ENCODE data around the gene KCTD17. TPM values are rescaled to one million over a fixed set of nuclear protein-coding genes. Genes with fewer than 3 reads are reported as not detected.
A peak's percentile ranks its signal among the peaks of the same experiment; 100 is the strongest.

KCTD17 gene
- total RNA-seq, result 10 to 100 TPM; 19.8 to 44.5 (median 24.9) TPM
- 10 to 100 TPM; 10.3 to 10.8 TPM for polyA plus RNA-seq
- total RNA-seq, result 8.9 reads per million, percentile 33 among the genes with 10 or more reads in this experiment

GRCh38 chr22:37051391-37052385 is at the start of gene KCTD17:
KCTD17 (plus strand) TSS chr22:37051742; CDS start chr22:37051761, 19 bp downstream.
- peak; percentile 50 to 87 (median 67) for DNase-seq
- intact Hi-C loops (cut with micrococcal nuclease), result loop anchor here (1.0 to 2.0 kb wide), 4 partner anchors 71 to 522 kb away; partner anchors contain the start of genes EIF3D (in 2 of the 2) and IFT27 (in 1 of the 2)
- H3K4me1 Mint-ChIP-seq, result peaks cover 5 to 15% (median 14%) of the 10 kb centered on the region in 7 donors

GRCh38 chr22:37001826-37002225 is 49.7 kb upstream of the KCTD17 start:
- ATAC-seq (no peak), DNase-seq (no peak)
- intact Hi-C loops (cut with micrococcal nuclease), result no loop called here
- ChIA-PET POLR2A (no interaction called here), CTCF (no interaction called here)
- Mint-ChIP-seq H3K9me3 (peaks cover 0 to 4% (median 0%) of the 10 kb centered on the region in 11 donors), H3K4me3 (no peak overlapping the region), H3K36me3 (peaks cover 0 to 2% (median 0%) of the 10 kb centered on the region in 5 donors), H3K27me3 (peaks cover 5 to 32% (median 18%) of the 10 kb centered on the region in 5 donors), H3K4me1 (peaks cover 0 to 2% (median 0%) of the 10 kb centered on the region in 7 donors), H3K27ac (no peak overlapping the region)
- H3K9me3 ChIP-seq (ENCODE audit: control insufficient read depth in 2 of 3, low read length in 3 of 3), result no peaks in the 10 kb centered on the region
- H3K36me3 ChIP-seq (ENCODE audit: control insufficient read depth in 2 of 3, insufficient read depth in 3 of 3, low read length in 3 of 3), result no peaks in the 10 kb centered on the region
- H3K4me3 ChIP-seq (ENCODE audit: low read length), result no peak overlapping the region
- no peaks in the 10 kb centered on the region for H3K27me3 ChIP-seq (ENCODE audit: control insufficient read depth in 2 of 2, insufficient read depth in 2 of 2, low read length in 2 of 2)
- no peaks in the 10 kb centered on the region for H3K4me1 ChIP-seq (ENCODE audit: control insufficient read depth in 2 of 2, insufficient read depth in 2 of 2, low read length in 2 of 2)
- no peak overlapping the region for H3K27ac ChIP-seq (ENCODE audit: low read depth, low read length)

More at GRCh38 chr22:37051391-37052385, at the start of gene KCTD17:
- Histone ChIP-seq H3K27me3 (ENCODE audit: control insufficient read depth in 2 of 2, insufficient read depth in 2 of 2, low read length in 2 of 2) (no peaks in the 10 kb centered on the region), H3K4me1 (ENCODE audit: control insufficient read depth in 2 of 2, insufficient read depth in 2 of 2, low read length in 2 of 2) (peaks cover 0 to 7% of the 10 kb centered on the region in 2 donors), H3K36me3 (ENCODE audit: control insufficient read depth in 2 of 3, insufficient read depth in 3 of 3, low read length in 3 of 3) (peaks cover 0 to 22% (median 0%) of the 10 kb centered on the region in 3 experiments), H3K27ac (ENCODE audit: low read depth, low read length) (peak within 1 kb of the TSS; percentile 72), H3K4me3 (ENCODE audit: low read length) (peak within 1 kb of the TSS; percentile 74), H3K9me3 (ENCODE audit: control insufficient read depth in 2 of 3, low read length in 3 of 3) (no peaks in the 10 kb centered on the region)
- CTCF ChIA-PET, result interaction anchor here (1.0 kb wide), 1 partner anchor 36 kb away, joined by 3 read pairs; no protein-coding TSS in a partner anchor
- Mint-ChIP-seq H3K36me3 (peaks cover 0 to 15% (median 0%) of the 10 kb centered on the region in 5 donors), H3K27me3 (no peaks in the 10 kb centered on the region), H3K27ac (peak within 1 kb of the TSS in 8 of 9 donors; percentile 40 to 89 (median 80)), H3K4me3 (peak within 1 kb of the TSS; percentile 73 to 94 (median 86)), H3K9me3 (no peaks in the 10 kb centered on the region)
- POLR2A ChIA-PET, result interaction anchor here (0.6 to 1.0 kb wide), 4 partner anchors 28 to 275 kb away, joined by 3 to 5 read pairs (median 4); partner anchors contain the start of gene IFT27
- ATAC-seq, result peak; percentile 99

GRCh38 chr22:37002633-37003032 is 48.9 kb upstream of the KCTD17 start:
- POLR2A ChIA-PET, result no interaction called here
- Mint-ChIP-seq H3K27ac (no peak overlapping the region), H3K36me3 (peaks cover 0 to 3% (median 0%) of the 10 kb centered on the region in 5 donors), H3K4me1 (peaks cover 0 to 2% (median 0%) of the 10 kb centered on the region in 7 donors), H3K4me3 (no peak overlapping the region), H3K9me3 (peaks cover 0 to 4% (median 0%) of the 10 kb centered on the region in 11 donors), H3K27me3 (peaks cover 5 to 33% (median 18%) of the 10 kb centered on the region in 5 donors)
- intact Hi-C loops (cut with micrococcal nuclease), result no loop called here
- no peak for DNase-seq
- Histone ChIP-seq H3K4me1 (ENCODE audit: control insufficient read depth in 2 of 2, insufficient read depth in 2 of 2, low read length in 2 of 2) (no peaks in the 10 kb centered on the region), H3K36me3 (ENCODE audit: control insufficient read depth in 2 of 3, insufficient read depth in 3 of 3, low read length in 3 of 3) (no peaks in the 10 kb centered on the region), H3K27ac (ENCODE audit: low read depth, low read length) (no peak overlapping the region), H3K4me3 (ENCODE audit: low read length) (no peak overlapping the region), H3K9me3 (ENCODE audit: control insufficient read depth in 2 of 3, low read length in 3 of 3) (no peaks in the 10 kb centered on the region), H3K27me3 (ENCODE audit: control insufficient read depth in 2 of 2, insufficient read depth in 2 of 2, low read length in 2 of 2) (no peaks in the 10 kb centered on the region)
- ATAC-seq, result no peak
- CTCF ChIA-PET, result no interaction called here

- H3K4me1 Mint-ChIP-seq, result peaks cover 0 to 9% (median 0%) of the 10 kb centered on the region in 7 donors
- peaks cover 5 to 51% (median 19%) of the 10 kb centered on the region in 5 donors for H3K27me3 Mint-ChIP-seq
- Histone ChIP-seq H3K36me3 (ENCODE audit: control insufficient read depth in 2 of 3, insufficient read depth in 3 of 3, low read length in 3 of 3) (no peaks in the 10 kb centered on the region), H3K27me3 (ENCODE audit: control insufficient read depth in 2 of 2, insufficient read depth in 2 of 2, low read length in 2 of 2) (no peaks in the 10 kb centered on the region), H3K27ac (ENCODE audit: low read depth, low read length) (no peak overlapping the region), H3K4me3 (ENCODE audit: low read length) (no peak overlapping the region), H3K4me1 (ENCODE audit: control insufficient read depth in 2 of 2, insufficient read depth in 2 of 2, low read length in 2 of 2) (no peaks in the 10 kb centered on the region), H3K9me3 (ENCODE audit: control insufficient read depth in 2 of 3, low read length in 3 of 3) (no peaks in the 10 kb centered on the region)
- DNase-seq, result no peak
- ATAC-seq, result no peak
- H3K4me3 Mint-ChIP-seq, result no peak overlapping the region
- no peak overlapping the region for H3K27ac Mint-ChIP-seq
- CTCF ChIA-PET, result interaction anchor here (0.7 kb wide), 1 partner anchor 17 kb away, joined by 3 read pairs; no protein-coding TSS in a partner anchor
- intact Hi-C loops (cut with micrococcal nuclease), result no loop called here
- POLR2A ChIA-PET, result no interaction called here
- H3K36me3 Mint-ChIP-seq, result peaks cover 0 to 3% (median 0%) of the 10 kb centered on the region in 5 donors
- peaks cover 0 to 4% (median 0%) of the 10 kb centered on the region in 11 donors for H3K9me3 Mint-ChIP-seq
Measured at GRCh38 chr22:37007651-37008050, 43.9 kb upstream of the KCTD17 start.

GRCh38 chr22:37008365-37008764 is 43.2 kb upstream of the KCTD17 start:
- H3K4me1 Mint-ChIP-seq, result peaks cover 0 to 9% (median 0%) of the 10 kb centered on the region in 7 donors
- no peaks in the 10 kb centered on the region for H3K36me3 ChIP-seq (ENCODE audit: control insufficient read depth in 2 of 3, insufficient read depth in 3 of 3, low read length in 3 of 3)
- DNase-seq (no peak), ATAC-seq (no peak)
- H3K4me1 ChIP-seq (ENCODE audit: control insufficient read depth in 2 of 2, insufficient read depth in 2 of 2, low read length in 2 of 2), result no peaks in the 10 kb centered on the region
- intact Hi-C loops (cut with micrococcal nuclease), result no loop called here
- no peak overlapping the region for H3K4me3 ChIP-seq (ENCODE audit: low read length)
- ChIA-PET CTCF (interaction anchor here (0.5 to 1.6 kb wide), 3 partner anchors 13 to 235 kb away, joined by 3 to 5 read pairs (median 4); no protein-coding TSS in a partner anchor), POLR2A (no interaction called here)
- H3K27ac ChIP-seq (ENCODE audit: low read depth, low read length), result no peak overlapping the region
- H3K27ac Mint-ChIP-seq, result no peak overlapping the region
- H3K27me3 ChIP-seq (ENCODE audit: control insufficient read depth in 2 of 2, insufficient read depth in 2 of 2, low read length in 2 of 2), result no peaks in the 10 kb centered on the region
- peaks cover 1 to 50% (median 19%) of the 10 kb centered on the region in 5 donors for H3K27me3 Mint-ChIP-seq
- H3K9me3 Mint-ChIP-seq, result peaks cover 0 to 4% (median 0%) of the 10 kb centered on the region in 11 donors
- H3K36me3 Mint-ChIP-seq, result peaks cover 0 to 3% (median 0%) of the 10 kb centered on the region in 5 donors
- H3K9me3 ChIP-seq (ENCODE audit: control insufficient read depth in 2 of 3, low read length in 3 of 3), result no peaks in the 10 kb centered on the region
- H3K4me3 Mint-ChIP-seq, result no peak overlapping the region

GRCh38 chr22:37009490-37009889 is 42.1 kb upstream of the KCTD17 start:
- Mint-ChIP-seq H3K27me3 (peaks cover 0 to 43% (median 19%) of the 10 kb centered on the region in 5 donors), H3K36me3 (peaks cover 0 to 3% (median 0%) of the 10 kb centered on the region in 5 donors), H3K9me3 (peaks cover 0 to 4% (median 0%) of the 10 kb centered on the region in 11 donors), H3K4me1 (peaks cover 0 to 9% (median 0%) of the 10 kb centered on the region in 7 donors), H3K27ac (no peak overlapping the region), H3K4me3 (no peak overlapping the region)
- no peaks in the 10 kb centered on the region for H3K4me1 ChIP-seq (ENCODE audit: control insufficient read depth in 2 of 2, insufficient read depth in 2 of 2, low read length in 2 of 2)
- no peak for ATAC-seq
- H3K27ac ChIP-seq (ENCODE audit: low read depth, low read length), result no peak overlapping the region
- no peaks in the 10 kb centered on the region for H3K27me3 ChIP-seq (ENCODE audit: control insufficient read depth in 2 of 2, insufficient read depth in 2 of 2, low read length in 2 of 2)
- no peak for DNase-seq
- no peak overlapping the region for H3K4me3 ChIP-seq (ENCODE audit: low read length)
- ChIA-PET CTCF (interaction anchor here (1.6 kb wide), 1 partner anchor 12 kb away, joined by 4 read pairs; no protein-coding TSS in a partner anchor), POLR2A (no interaction called here)
- no peaks in the 10 kb centered on the region for H3K9me3 ChIP-seq (ENCODE audit: control insufficient read depth in 2 of 3, low read length in 3 of 3)
- H3K36me3 ChIP-seq (ENCODE audit: control insufficient read depth in 2 of 3, insufficient read depth in 3 of 3, low read length in 3 of 3), result no peaks in the 10 kb centered on the region
- intact Hi-C loops (cut with micrococcal nuclease), result no loop called here

Measured in naive thymus-derived CD4-positive, alpha-beta T cell (primary cell).